HTERT RPE-1 (cell line): ENCODE results near the gene SEC24C.
"Not testable (repeated sequence)": the region's sequence is repeated elsewhere in the genome, so short reads cannot be mapped to it uniquely, and the experiment has no call there.

Experiments used
- in situ Hi-C: fragments of 300-500 bp; cut with MboI; formaldehyde crosslinking; loops from 4 replicates; pipeline ENCODE4 v1.14.3; 2020; ENCODE audit warnings: low sequenced_read_pairs

SEC24C gene, protein sequence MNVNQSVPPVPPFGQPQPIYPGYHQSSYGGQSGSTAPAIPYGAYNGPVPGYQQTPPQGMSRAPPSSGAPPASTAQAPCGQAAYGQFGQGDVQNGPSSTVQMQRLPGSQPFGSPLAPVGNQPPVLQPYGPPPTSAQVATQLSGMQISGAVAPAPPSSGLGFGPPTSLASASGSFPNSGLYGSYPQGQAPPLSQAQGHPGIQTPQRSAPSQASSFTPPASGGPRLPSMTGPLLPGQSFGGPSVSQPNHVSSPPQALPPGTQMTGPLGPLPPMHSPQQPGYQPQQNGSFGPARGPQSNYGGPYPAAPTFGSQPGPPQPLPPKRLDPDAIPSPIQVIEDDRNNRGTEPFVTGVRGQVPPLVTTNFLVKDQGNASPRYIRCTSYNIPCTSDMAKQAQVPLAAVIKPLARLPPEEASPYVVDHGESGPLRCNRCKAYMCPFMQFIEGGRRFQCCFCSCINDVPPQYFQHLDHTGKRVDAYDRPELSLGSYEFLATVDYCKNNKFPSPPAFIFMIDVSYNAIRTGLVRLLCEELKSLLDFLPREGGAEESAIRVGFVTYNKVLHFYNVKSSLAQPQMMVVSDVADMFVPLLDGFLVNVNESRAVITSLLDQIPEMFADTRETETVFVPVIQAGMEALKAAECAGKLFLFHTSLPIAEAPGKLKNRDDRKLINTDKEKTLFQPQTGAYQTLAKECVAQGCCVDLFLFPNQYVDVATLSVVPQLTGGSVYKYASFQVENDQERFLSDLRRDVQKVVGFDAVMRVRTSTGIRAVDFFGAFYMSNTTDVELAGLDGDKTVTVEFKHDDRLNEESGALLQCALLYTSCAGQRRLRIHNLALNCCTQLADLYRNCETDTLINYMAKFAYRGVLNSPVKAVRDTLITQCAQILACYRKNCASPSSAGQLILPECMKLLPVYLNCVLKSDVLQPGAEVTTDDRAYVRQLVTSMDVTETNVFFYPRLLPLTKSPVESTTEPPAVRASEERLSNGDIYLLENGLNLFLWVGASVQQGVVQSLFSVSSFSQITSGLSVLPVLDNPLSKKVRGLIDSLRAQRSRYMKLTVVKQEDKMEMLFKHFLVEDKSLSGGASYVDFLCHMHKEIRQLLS

DNA sequence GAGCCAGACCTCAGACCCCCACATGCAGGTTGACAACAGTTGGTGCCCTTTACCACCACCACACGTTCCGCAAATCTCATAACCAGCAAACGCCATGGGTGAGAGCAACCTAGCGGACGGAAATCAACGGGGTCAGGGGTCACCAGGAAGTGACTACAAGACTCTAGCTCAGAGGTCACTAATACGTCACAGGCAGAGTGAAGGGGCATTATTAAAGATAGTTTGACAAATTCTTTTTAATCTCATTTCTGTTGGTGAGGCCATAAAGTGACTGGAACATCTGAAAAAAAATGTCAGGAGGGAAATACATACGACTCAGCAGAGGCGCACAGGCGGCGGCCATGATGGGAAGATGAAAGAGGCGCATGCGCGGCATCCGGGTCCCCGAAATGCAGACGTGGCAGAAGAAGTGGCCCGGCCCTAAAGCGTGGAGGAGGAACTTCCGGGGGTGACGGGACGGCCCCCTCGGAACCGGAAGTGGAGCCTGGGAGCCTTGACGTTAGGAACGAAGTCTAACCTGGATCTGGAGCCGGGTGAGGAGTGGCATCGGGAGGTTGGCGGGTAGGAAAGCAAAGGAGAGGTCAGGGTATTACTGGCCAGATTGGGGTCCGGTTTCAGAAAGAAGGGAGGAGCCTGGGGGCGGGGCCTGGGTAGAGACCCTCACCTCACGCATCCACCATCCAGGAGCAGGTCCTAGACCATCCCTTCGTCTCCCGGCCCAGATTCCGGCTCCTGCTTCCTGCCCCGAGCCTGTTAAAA is at the start of gene SEC24C:
TSS of gene SEC24C (plus strand) at position 468 of the 759 bp plus-strand sequence. CDS start 2,461 bp downstream, outside the sequence.
- in situ Hi-C loops, result no loop called here

- in situ Hi-C loops, result not testable (repeated sequence)
Observed at GRCh38 chr10:73695302-73695701, 48.9 kb upstream of the SEC24C start.

GRCh38 chr10:73697675-73698159 is 46.5 kb upstream of the SEC24C start, which contains the start of gene AGAP5:
Gene AGAP5 (minus strand): TSS chr10:73698109. CDS start chr10:73697755, 354 bp downstream.
- in situ Hi-C loops, result not testable (repeated sequence)

DNA sequence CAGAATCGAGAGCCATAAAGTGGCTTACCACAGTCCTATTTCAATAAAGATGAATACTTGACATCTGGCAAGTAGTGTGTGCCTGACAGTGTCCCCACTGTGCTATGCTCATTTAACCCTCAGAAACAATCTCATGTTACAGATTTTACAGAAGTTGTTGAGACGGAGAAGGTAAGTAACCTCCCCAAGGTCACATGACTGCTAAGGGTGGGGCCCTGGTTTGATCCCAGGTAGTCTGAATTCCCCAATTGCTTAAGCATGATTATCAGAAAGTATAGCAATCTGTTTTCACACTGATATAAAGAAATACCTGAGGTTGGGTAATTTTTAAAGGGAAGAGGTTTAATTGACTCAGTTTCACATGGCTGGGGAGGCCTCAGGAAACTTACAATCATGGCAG is 45.4 kb upstream of the SEC24C start:
- in situ Hi-C loops, result not testable (repeated sequence)

DNA sequence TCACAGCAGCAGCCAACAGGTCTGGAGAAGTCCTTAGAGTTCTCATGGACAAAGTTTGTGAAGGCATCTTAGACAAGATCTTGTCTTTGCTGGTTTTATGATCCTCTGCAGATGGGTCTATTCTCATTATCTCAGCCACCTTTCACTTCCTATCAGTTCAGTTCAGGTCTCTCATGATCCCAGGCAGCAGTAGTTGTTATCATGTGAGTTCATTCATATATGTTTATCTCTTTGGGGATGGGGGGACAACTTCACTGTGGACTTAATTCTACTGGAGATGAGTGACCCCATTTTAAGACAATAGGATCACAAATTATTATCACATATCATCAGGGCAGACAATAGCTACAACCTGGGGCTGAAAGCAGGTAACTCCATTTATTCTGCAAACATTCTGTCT is 40.2 kb upstream of the SEC24C start:
- in situ Hi-C loops, result not testable (repeated sequence)

DNA sequence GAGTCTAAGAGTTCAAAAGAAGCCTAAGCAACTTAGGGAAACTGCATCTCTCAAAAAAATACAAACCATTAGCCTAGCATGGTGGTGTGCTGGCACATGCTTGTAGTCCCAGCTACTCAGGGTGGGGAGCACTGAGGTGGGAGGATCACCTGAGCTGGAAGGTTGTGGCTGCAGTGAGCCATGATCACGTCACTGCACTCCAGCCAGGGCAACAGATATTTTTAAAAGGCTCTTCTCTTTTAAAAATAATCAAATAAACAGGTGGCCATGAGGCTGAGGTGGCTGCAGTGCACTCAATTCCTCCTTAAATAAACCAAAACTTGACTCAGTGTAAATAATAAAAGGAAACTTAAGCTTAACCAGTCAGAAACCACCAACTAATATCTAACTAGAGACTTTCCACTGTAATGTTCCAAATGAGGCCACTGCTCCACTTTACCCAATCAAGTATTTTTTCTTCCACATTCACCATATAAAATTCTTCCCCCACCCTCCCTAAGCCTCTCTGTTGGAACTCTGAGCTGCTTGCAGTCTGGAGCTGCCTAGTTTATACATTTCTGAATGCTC is 38.6 kb upstream of the SEC24C start:
- in situ Hi-C loops, result not testable (repeated sequence)

- in situ Hi-C loops, result not testable (repeated sequence)
Observed at GRCh38 chr10:73706488-73706887, 37.7 kb upstream of the SEC24C start.

DNA sequence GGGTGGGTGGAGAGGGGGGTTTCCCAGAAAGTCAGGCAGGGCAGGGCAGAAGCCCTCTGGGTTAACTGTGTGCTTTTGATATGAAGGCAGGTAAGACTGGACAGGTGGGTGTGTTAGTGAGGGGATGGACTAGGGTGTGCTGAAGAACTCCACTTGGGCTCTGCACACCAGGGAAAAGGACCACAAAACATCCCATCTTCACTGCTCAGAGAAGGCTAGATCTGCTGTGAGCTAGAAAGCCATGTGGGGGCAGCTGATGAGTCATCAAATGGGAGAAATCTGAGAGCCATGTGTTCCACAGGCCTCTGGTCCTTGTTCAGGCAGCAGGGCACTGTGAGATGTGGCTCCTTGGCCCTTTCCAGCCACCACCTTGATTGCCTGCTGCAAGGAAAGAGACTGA is 36.5 kb upstream of the SEC24C start:
- in situ Hi-C loops, result not testable (repeated sequence)

- in situ Hi-C loops, result not testable (repeated sequence)
Observed at GRCh38 chr10:73708122-73708521, 36.0 kb upstream of the SEC24C start.

DNA sequence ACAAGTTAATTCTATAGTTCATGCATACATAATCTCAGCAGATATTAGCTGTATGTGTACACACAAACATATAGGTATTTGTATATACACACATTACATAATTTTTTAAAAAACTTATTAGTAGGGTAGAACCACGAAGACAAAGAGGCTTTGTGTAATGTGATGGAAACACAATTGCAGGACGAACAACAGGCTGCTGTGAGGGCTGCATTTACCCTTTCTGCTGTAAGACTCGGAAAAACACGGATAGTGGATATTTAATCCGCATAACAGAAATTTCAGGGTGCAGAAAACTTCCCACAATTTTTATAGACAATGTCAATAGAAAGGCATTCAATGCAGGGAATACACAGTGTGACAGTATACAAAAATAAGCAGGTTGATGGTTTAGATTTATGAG is 32.5 kb upstream of the SEC24C start:
- in situ Hi-C loops, result not testable (repeated sequence)

- in situ Hi-C loops, result not testable (repeated sequence)
Observed at GRCh38 chr10:73713912-73714311, 30.3 kb upstream of the SEC24C start.

- in situ Hi-C loops, result not testable (repeated sequence)
Observed at GRCh38 chr10:73714483-73714882, 29.7 kb upstream of the SEC24C start.

GRCh38 chr10:73715179-73716156 is 28.7 kb upstream of the SEC24C start:
- in situ Hi-C loops, result not testable (repeated sequence)

GRCh38 chr10:73716251-73716650 is 27.9 kb upstream of the SEC24C start:
- in situ Hi-C loops, result no loop called here

DNA sequence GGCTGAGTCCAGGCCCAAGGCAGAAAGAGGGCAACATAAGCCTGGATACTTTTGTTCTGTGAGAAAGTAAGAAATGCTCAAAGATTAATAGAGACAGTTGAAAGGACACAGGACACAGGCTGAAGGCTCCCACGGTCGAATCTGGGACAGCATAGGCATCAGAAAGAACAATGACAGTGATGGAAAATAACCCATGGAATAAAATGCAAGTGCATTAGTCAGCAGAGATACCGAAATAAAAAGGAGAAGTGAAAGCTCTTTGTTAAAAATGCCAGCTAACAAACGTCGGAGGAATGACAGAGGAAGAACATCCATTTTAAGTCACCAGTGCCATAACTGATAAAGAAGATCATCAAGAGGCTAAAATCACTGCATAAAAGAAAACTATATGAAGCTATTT is 26.6 kb upstream of the SEC24C start:
- in situ Hi-C loops, result no loop called here

DNA sequence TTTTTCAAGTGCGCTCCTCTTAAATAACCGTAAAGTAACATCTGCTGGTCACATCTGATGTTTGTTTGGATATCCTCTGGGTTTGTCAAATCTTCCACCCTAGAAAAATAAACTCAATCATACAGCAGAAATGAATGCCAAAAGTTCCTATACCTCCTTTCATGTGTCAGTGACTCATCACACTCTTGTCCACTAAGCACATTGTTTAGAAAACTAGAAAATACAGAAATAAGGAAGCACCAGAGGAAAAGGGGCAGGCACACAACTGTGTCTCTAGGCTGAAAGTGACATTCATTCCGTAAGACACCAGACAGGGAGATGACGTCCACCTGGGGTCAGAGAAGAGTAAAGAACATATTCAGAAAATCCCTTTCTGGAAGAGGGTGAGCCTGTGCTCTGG is 23.6 kb upstream of the SEC24C start:
- in situ Hi-C loops, result not testable (repeated sequence)

DNA sequence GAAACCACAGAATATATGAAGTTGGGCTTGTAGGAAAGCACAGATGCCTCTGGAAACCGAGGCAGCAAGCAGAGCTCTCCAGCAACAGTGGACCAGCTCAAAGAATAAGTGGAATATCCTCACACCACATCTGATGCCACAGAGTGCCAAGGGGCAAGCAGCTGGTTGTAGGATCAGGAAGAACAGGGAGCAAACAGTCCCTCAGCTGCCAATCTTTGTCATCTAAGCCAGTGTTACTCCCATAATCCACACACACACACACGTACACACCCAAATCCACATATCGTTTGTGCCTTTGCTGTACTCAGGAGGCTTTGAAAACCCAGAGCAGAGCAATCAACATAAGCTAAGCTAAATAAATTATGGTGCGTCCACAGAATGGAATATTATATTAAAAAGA is 20.7 kb upstream of the SEC24C start:
- in situ Hi-C loops, result no loop called here

DNA sequence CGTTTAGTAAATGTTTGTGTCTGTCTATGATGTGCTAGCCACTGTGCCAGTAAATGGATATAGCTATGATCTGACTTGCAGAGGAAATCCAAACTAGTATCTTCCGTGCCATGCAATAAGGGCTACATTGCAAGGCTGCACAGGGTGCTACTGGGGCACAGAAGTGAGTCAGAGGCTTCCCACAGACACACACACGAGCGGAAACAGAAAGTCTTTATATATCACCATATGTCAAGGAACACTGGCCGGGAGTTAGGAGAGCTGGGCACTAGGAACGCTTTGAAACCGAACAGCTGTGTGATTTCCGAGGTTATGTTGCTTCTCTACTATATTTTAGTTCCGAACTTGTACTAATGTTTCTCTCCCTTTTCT is 14.4 kb upstream of the SEC24C start:
- in situ Hi-C loops, result not testable (repeated sequence)
